PC-3 (cell line): ENCODE results near the gene PLXNA3. TPM values are rescaled to one million over a fixed set of nuclear protein-coding genes. Genes with fewer than 3 reads are reported as not detected.
A peak's percentile ranks its signal among the peaks of the same experiment; 100 is the strongest.

Experiments
- ATAC-seq: fragments of 200-7000 bp; cut with Tn5 transposase; 2 replicates; pipeline ENCODE4 v1.9.1; 2020; ENCODE audit warnings: mild to moderate bottlenecking, moderate library complexity
- BruUV-seq: library from RNA; stranded (reverse); fragments of 400-500 nt; replicated peaks from 2 replicates; lab custom pipeline; 2021; lab: Mats Ljungman, UMichigan
- CTCF ChIA-PET: fragments of 300-600 bp; sonication (Branson Sonifier 250); formaldehyde crosslinking; loops from one replicate; lab custom pipeline; 2022; ENCODE audit warnings: antibody characterized with exemption; lab: Charles Lee
- POLR2A ChIA-PET: fragments of 300-600 bp; sonication (Branson Sonifier 250); formaldehyde crosslinking; loops from one replicate; lab custom pipeline; 2022; ENCODE audit warnings: antibody characterized with exemption; ENCODE audit not compliant: unreplicated experiment; lab: Charles Lee
- DNase-seq: peaks from one replicate; pipeline ENCODE4 v3.0.0-alpha.2; 2015
- H2AFZ ChIP-seq: fragments of 300-600 bp; sonication (generic); 2 replicates; pipeline ENCODE4 v1.6.0; 2016; ENCODE audit warnings: antibody characterized with exemption, low read length
- H3F3A ChIP-seq: fragments of 300-600 bp; sonication (generic); one replicate; pipeline ENCODE4 v1.6.0; 2017; ENCODE audit warnings: antibody characterized with exemption, low read length, control low read depth, mild to moderate bottlenecking; ENCODE audit not compliant: unreplicated experiment
- H3K27ac ChIP-seq: fragments of 300-600 bp; sonication (generic); 2 replicates; pipeline ENCODE4 v1.5.1; 2016; ENCODE audit warnings: mild to moderate bottlenecking, low read length
- H3K27me3 ChIP-seq: fragments of 300-600 bp; sonication (generic); 2 replicates; pipeline ENCODE4 v1.6.1; 2016; ENCODE audit warnings: low read length, mixed read lengths
- H3K36me3 ChIP-seq: fragments of 300-600 bp; sonication (generic); 2 replicates; pipeline ENCODE4 v1.6.1; 2016; ENCODE audit warnings: low read depth, mixed run types, low read length, mixed read lengths
- H3K4me1 ChIP-seq: fragments of 300-600 bp; sonication (generic); 2 replicates; pipeline ENCODE4 v1.5.1; 2016; ENCODE audit warnings: low read length; ENCODE audit not compliant: insufficient read depth
- H3K4me2 ChIP-seq: fragments of 300-600 bp; sonication (generic); 2 replicates; pipeline ENCODE4 v1.6.0; 2016; ENCODE audit warnings: low read length
- H3K4me3 ChIP-seq: fragments of 300-600 bp; sonication (generic); 2 replicates; pipeline ENCODE4 v1.5.1; 2016; ENCODE audit warnings: mild to moderate bottlenecking, low read length, mixed read lengths
- H3K79me2 ChIP-seq: fragments of 300-600 bp; sonication (generic); 2 replicates; pipeline ENCODE4 v1.6.1; 2017; ENCODE audit warnings: low read length, mixed read lengths
- H3K9ac ChIP-seq: fragments of 300-600 bp; sonication (generic); 2 replicates; pipeline ENCODE4 v1.6.0; 2016; ENCODE audit warnings: mild to moderate bottlenecking, low read length
- H3K9me2 ChIP-seq: fragments of 300-600 bp; sonication (generic); replicated peaks from 2 replicates; pipeline ENCODE4 v1.6.1; 2016; ENCODE audit warnings: mixed run types, low read length, mixed read lengths
- H3K9me3 ChIP-seq: fragments of 300-600 bp; sonication (generic); 2 replicates; pipeline ENCODE4 v1.6.1; 2016; ENCODE audit warnings: low read length, mixed read lengths
- H4K20me1 ChIP-seq: fragments of 300-600 bp; sonication (generic); 2 replicates; pipeline ENCODE4 v1.6.1; 2016; ENCODE audit warnings: low read length, mixed read lengths
- CTCF ChIP-seq: fragments of 300-600 bp; sonication (generic); conservative IDR thresholded peaks from 2 replicates; pipeline ENCODE4 v1.5.1; 2017; ENCODE audit warnings: antibody characterized with exemption, low read depth, mild to moderate bottlenecking, low read length
- EZH2 ChIP-seq: fragments of 300-600 bp; sonication (generic); IDR thresholded peaks from one replicate; pipeline ENCODE4 v1.6.1; 2017; ENCODE audit warnings: antibody characterized with exemption, mild to moderate bottlenecking, low read length; ENCODE audit not compliant: unreplicated experiment
- EZH2phosphoT487 ChIP-seq: fragments of 300-600 bp; sonication (generic); IDR thresholded peaks from 2 replicates; pipeline ENCODE4 v1.6.1; 2018; ENCODE audit warnings: mild to moderate bottlenecking, antibody characterized with exemption, low read length, borderline replicate concordance
- intact Hi-C: fragments of 100-400 bp; cut with micrococcal nuclease; formaldehyde crosslinking; loops from 2 replicates; pipeline ENCODE4 v1.9.0; 2023
- total RNA-seq: library from RNA; depleted of rRNA; stranded (reverse); fragments of >200 nt; gene quantifications from 2 replicates; pipeline ENCODE4 v1.2.3, GENCODE V29; 2014

The PLXNA3 gene
- total RNA-seq, 1 experiment from 2014 or later, result 5.3 TPM

GRCh38 chrX:154516656-154517100 lies 58.6 kb downstream of the PLXNA3 start:
- no peaks in the 10 kb centered on the region for H3K9me2 ChIP-seq
- ATAC-seq, result peak; percentile 3
- no peaks in the 10 kb centered on the region for H4K20me1 ChIP-seq
- no peaks in the 10 kb centered on the region for H3F3A ChIP-seq
- H3K4me1 ChIP-seq, result peaks cover 8% of the 10 kb centered on the region
- ChIA-PET POLR2A (no interaction called here), CTCF (no interaction called here)
- peak overlapping the region; percentile 82 for H3K4me2 ChIP-seq
- TF ChIP-seq EZH2phosphoT487, result no peak
- TF ChIP-seq EZH2, result no peak
- no peak for TF ChIP-seq CTCF
- no peak for DNase-seq
- BruUV-seq, result TSS peak; percentile 90
- H2AFZ ChIP-seq, result peak overlapping the region; percentile 95
- H3K79me2 ChIP-seq, result peaks cover 12% of the 10 kb centered on the region
- peak overlapping the region; percentile 92 for H3K4me3 ChIP-seq
- H3K9ac ChIP-seq, result peak overlapping the region; percentile 52
- H3K27me3 ChIP-seq, result no peaks in the 10 kb centered on the region
- no peaks in the 10 kb centered on the region for H3K36me3 ChIP-seq
- no peaks in the 10 kb centered on the region for H3K9me3 ChIP-seq
- intact Hi-C loops, result no loop called here
- H3K27ac ChIP-seq, result no peak overlapping the region

- TF ChIP-seq CTCF (no peak), EZH2phosphoT487 (no peak), EZH2 (no peak)
- Histone ChIP-seq H4K20me1 (no peaks in the 10 kb centered on the region), H3K9me2 (no peaks in the 10 kb centered on the region), H3K9me3 (no peaks in the 10 kb centered on the region), H3K4me3 (peak overlapping the region; percentile 92; the same call in 1 of the 2 replicates), H3K36me3 (no peaks in the 10 kb centered on the region), H3K27ac (no peak overlapping the region), H3K9ac (no peak overlapping the region), H3K4me1 (peaks cover 8% of the 10 kb centered on the region), H3K79me2 (peaks cover 12% of the 10 kb centered on the region), H2AFZ (no peak overlapping the region), H3F3A (no peaks in the 10 kb centered on the region), H3K4me2 (peak overlapping the region; percentile 82), H3K27me3 (no peaks in the 10 kb centered on the region)
- BruUV-seq, result no TSS peak
- ATAC-seq (no peak), DNase-seq (no peak)
- POLR2A ChIA-PET, result no interaction called here
- intact Hi-C loops, result no loop called here
- CTCF ChIA-PET, result no interaction called here
Observed at GRCh38 chrX:154517101-154517781, 59.2 kb downstream of the PLXNA3 start.

- Histone ChIP-seq H4K20me1 (no peaks in the 10 kb centered on the region), H3K36me3 (no peaks in the 10 kb centered on the region), H3K4me1 (peaks cover 8% of the 10 kb centered on the region), H3K79me2 (peaks cover 12% of the 10 kb centered on the region), H3K9me2 (no peaks in the 10 kb centered on the region), H3F3A (no peaks in the 10 kb centered on the region), H2AFZ (no peak overlapping the region), H3K9ac (no peak overlapping the region), H3K27ac (no peak overlapping the region), H3K4me3 (no peak overlapping the region), H3K27me3 (no peaks in the 10 kb centered on the region), H3K4me2 (no peak overlapping the region), H3K9me3 (no peaks in the 10 kb centered on the region)
- POLR2A ChIA-PET, result no interaction called here
- CTCF ChIA-PET, result no interaction called here
- no peak for ATAC-seq
- DNase-seq, result no peak
- intact Hi-C loops, result no loop called here
- no TSS peak for BruUV-seq
- TF ChIP-seq EZH2 (no peak), CTCF (no peak), EZH2phosphoT487 (no peak)
Observed at GRCh38 chrX:154519389-154519788, 61.3 kb downstream of the PLXNA3 start.
